Fibroblast of lung (primary cell): Measurements from ENCODE around the gene MIGA1. TPM values are rescaled to one million over a fixed set of nuclear protein-coding genes. Genes with fewer than 3 reads are reported as not detected.

Source experiments
- DNase-seq, 2 donors: peaks; one replicate each; pipeline versions ENCODE4 v3.0.0 to v3.0.0-alpha.2; 2010; ENCODE audit warnings: low read depth in 2 of 2
- H2AFZ ChIP-seq: 2 replicates; pipeline ENCODE4 v1.5.1; 2012; ENCODE audit warnings: low read length, control low read depth, inconsistent platforms
- H3K27ac ChIP-seq: 2 replicates; pipeline ENCODE4 v1.5.1; 2011; ENCODE audit warnings: low read length, control low read depth; ENCODE audit not compliant: insufficient read depth
- H3K27me3 ChIP-seq: 2 replicates; pipeline ENCODE4 v1.5.1; 2011; ENCODE audit warnings: mild to moderate bottlenecking, low read length; ENCODE audit not compliant: control insufficient read depth, insufficient read depth
- H3K36me3 ChIP-seq: 2 replicates; pipeline ENCODE4 v1.5.1; 2011; ENCODE audit warnings: low read length; ENCODE audit not compliant: control insufficient read depth, insufficient read depth
- H3K4me1 ChIP-seq: 2 replicates; pipeline ENCODE4 v1.5.1; 2011; ENCODE audit warnings: low read length; ENCODE audit not compliant: control insufficient read depth, insufficient read depth; ENCODE audit errors: extremely low read depth
- H3K4me2 ChIP-seq: 2 replicates; pipeline ENCODE4 v1.5.1; 2011; ENCODE audit warnings: low read length, control low read depth; ENCODE audit not compliant: insufficient read depth; ENCODE audit errors: extremely low read depth
- H3K4me3 ChIP-seq, 4 experiments: fragments of 200-600 bp in 1 of 4; sonication (generic) in 1 of 4; replicated peaks in 1 of 4; 2 replicates each; pipeline ENCODE4 v1.5.1; 2011 to 2016; ENCODE audit warnings: low read length in 4 of 4, low read depth in 3 of 4, mild to moderate bottlenecking in 3 of 4, control low read depth in 2 of 4, inconsistent platforms in 1 of 4, mixed read lengths in 1 of 4; ENCODE audit not compliant: insufficient read depth in 1 of 4; ENCODE audit errors: control extremely low read depth in 1 of 4
- H3K79me2 ChIP-seq: 2 replicates; pipeline ENCODE4 v1.5.1; 2012; ENCODE audit warnings: mild to moderate bottlenecking, low read length, inconsistent platforms; ENCODE audit not compliant: control insufficient read depth, insufficient read depth
- H3K9ac ChIP-seq: 2 replicates; pipeline ENCODE4 v1.5.1; 2011; ENCODE audit warnings: mild to moderate bottlenecking, low read length, control low read depth; ENCODE audit not compliant: insufficient read depth
- H3K9me3 ChIP-seq: 2 replicates; pipeline ENCODE4 v1.5.1; 2012; ENCODE audit warnings: low read depth, low read length; ENCODE audit not compliant: control insufficient read depth, insufficient read depth
- H4K20me1 ChIP-seq: 2 replicates; pipeline ENCODE4 v1.5.1; 2011; ENCODE audit warnings: low read length; ENCODE audit not compliant: control insufficient read depth, insufficient read depth; ENCODE audit errors: extremely low read depth
- EZH2 ChIP-seq: IDR thresholded peaks from 2 replicates; pipeline ENCODE4 v1.5.1; 2012; ENCODE audit warnings: low read length, control low read depth, mild to moderate bottlenecking; ENCODE audit errors: missing control alignments
- polyA plus RNA-seq, 2 donors: library from polyadenylated mRNA; depleted of rRNA in 1 of 2; stranded (reverse) in 1 of 2; unstranded in 1 of 2; fragments of >200 nt; gene quantifications; 2 replicates each; pipeline ENCODE4 v1.2.1, GENCODE V29; 2011 to 2012; ENCODE audit warnings: missing spikeins in 1 of 2
- total RNA-seq: library from RNA; depleted of rRNA; stranded (reverse); fragments of >200 nt; gene quantifications from 2 replicates; pipeline ENCODE4 v1.2.1, GENCODE V29; 2014
- TF ChIP-seq, protein P1 (sequence below), 2 donors: IDR thresholded peaks in 1 of 2; conservative IDR thresholded peaks in 1 of 2; 1 replicate in 1 of 2; 2 replicates in 1 of 2; pipeline ENCODE4 v1.5.1; 2011 to 2012; ENCODE audit warnings: low read length in 2 of 2, control low read depth in 1 of 2, inconsistent platforms in 1 of 2, low read depth in 1 of 2, mild to moderate bottlenecking in 1 of 2

MIGA1 gene
- total and polyA plus RNA-seq, 2 donors (not counting 1 experiment from before 2014, with no cell fraction given) = 10.3 to 14.0 TPM

DNA sequence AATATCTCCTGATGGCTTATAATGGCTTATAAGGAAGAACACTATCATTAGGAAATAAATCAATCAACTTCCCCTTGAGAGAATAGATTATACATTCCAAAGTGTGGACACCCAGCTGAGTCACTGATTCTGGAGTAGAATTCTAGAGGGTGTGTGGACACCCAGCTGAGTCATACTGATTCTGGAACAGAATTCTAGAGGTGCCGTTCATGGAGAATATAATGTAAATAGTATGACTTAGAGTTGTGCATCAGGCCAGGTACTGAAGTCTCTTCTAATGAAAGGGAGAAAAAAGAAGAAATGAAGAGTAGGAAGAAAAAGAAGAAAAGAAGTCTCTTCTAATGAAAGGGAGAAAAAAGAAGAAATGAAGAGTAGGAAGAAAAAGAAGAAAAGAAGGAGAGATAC, 17.4 kb upstream of the MIGA1 start:
- Histone ChIP-seq H3K36me3 (no peaks in the 10 kb centered on the region), H3K9me3 (no peaks in the 10 kb centered on the region), H3K27ac (no peak overlapping the region), H3K4me2 (no peak overlapping the region), H3K9ac (no peak overlapping the region), H3K4me1 (peaks cover 2% of the 10 kb centered on the region), H3K4me3 (no peak overlapping the region), H3K79me2 (peaks cover 23% of the 10 kb centered on the region), H3K27me3 (no peaks in the 10 kb centered on the region), H2AFZ (no peak overlapping the region), H4K20me1 (no peaks in the 10 kb centered on the region)
- peak; percentile 70 to 79 for DNase-seq
- TF ChIP-seq EZH2 = no peak
- TF ChIP-seq, protein P1, sequence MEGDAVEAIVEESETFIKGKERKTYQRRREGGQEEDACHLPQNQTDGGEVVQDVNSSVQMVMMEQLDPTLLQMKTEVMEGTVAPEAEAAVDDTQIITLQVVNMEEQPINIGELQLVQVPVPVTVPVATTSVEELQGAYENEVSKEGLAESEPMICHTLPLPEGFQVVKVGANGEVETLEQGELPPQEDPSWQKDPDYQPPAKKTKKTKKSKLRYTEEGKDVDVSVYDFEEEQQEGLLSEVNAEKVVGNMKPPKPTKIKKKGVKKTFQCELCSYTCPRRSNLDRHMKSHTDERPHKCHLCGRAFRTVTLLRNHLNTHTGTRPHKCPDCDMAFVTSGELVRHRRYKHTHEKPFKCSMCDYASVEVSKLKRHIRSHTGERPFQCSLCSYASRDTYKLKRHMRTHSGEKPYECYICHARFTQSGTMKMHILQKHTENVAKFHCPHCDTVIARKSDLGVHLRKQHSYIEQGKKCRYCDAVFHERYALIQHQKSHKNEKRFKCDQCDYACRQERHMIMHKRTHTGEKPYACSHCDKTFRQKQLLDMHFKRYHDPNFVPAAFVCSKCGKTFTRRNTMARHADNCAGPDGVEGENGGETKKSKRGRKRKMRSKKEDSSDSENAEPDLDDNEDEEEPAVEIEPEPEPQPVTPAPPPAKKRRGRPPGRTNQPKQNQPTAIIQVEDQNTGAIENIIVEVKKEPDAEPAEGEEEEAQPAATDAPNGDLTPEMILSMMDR (conservative IDR thresholded peaks at IDR 0.05 in 1 of 2, IDR thresholded peaks at IDR 0.05 in 1 of 2; ENCODE audit: low read depth in 1 of 2, low read length in 2 of 2) = no peak

DNA sequence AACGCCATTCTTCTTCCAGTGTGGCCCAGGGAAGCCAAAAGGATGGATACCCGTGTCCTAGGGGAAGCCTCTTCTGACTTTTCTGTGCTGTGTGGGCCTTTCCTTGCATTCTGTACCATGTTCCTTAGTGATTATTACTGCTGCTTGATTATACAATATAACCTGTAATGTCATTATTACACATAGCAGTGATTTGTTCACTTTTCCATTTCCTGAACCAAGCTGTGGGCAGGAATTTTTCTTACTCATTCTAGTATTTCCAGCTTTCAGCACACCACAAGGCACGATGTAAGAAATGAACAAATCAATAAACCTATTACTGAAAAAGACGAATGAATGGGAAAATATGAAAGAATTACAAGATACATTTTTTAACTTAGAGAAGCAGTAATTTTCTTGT, 11.4 kb upstream of the MIGA1 start:
- TF ChIP-seq EZH2 = no peak
- TF ChIP-seq, protein P1 (conservative IDR thresholded peaks at IDR 0.05 in 1 of 2, IDR thresholded peaks at IDR 0.05 in 1 of 2; ENCODE audit: low read depth in 1 of 2, low read length in 2 of 2) = no peak
- Histone ChIP-seq H3K36me3 (no peaks in the 10 kb centered on the region), H4K20me1 (no peaks in the 10 kb centered on the region), H3K9me3 (no peaks in the 10 kb centered on the region), H2AFZ (no peak overlapping the region), H3K9ac (no peak overlapping the region), H3K27ac (no peak overlapping the region), H3K4me2 (no peak overlapping the region), H3K79me2 (no peaks in the 10 kb centered on the region), H3K4me3 (no peak overlapping the region), H3K4me1 (no peaks in the 10 kb centered on the region), H3K27me3 (no peaks in the 10 kb centered on the region)
- no peak for DNase-seq

DNA sequence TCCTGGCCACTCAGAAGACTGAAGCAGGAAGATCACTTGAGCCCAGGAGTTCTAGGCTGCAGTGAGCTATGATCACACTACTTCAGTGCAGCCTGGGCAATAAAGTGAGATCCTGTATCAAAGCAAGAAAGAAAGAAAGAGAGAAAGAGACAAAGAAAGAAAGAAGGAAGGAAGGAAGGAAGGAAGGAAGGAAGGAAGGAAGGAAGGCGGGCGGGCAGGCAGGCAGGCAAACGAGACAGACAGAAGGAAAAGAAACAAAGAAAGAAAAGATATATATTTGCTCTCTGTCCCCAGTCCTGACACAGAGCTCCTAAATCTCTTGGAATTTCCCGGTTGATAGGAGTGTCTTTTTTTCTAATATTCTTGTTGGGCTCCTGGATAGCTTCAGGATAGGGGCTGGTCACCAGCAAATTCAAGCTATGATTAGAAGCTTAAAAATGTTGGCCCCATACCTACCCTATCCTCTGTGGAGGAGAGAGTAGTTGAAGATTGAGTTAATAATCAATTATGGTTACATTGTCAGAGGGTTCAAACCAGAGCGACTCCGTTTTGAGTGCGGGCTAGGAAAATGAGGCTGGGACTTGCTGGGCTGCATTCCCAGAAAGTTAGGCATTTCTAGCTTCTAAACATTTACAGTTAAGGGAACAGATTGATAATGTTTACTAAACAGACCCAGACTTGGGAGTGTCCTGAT, 3.3 kb upstream of the MIGA1 start:
- Histone ChIP-seq H3K27ac (no peak overlapping the region), H3K27me3 (no peaks in the 10 kb centered on the region), H3K9ac (no peak overlapping the region), H3K4me2 (no peak overlapping the region), H3K79me2 (peaks cover 17% of the 10 kb centered on the region), H3K4me3 (no peak overlapping the region), H3K36me3 (no peaks in the 10 kb centered on the region), H3K4me1 (no peaks in the 10 kb centered on the region), H2AFZ (no peak overlapping the region), H4K20me1 (no peaks in the 10 kb centered on the region), H3K9me3 (no peaks in the 10 kb centered on the region)
- no peak for TF ChIP-seq EZH2
- TF ChIP-seq, protein P1 (conservative IDR thresholded peaks at IDR 0.05 in 1 of 2, IDR thresholded peaks at IDR 0.05 in 1 of 2; ENCODE audit: low read depth in 1 of 2, low read length in 2 of 2) = no peak
- DNase-seq = peak in 1 of 2 donors; percentile 40
